HG02981 (cell line): ENCODE results near the gene STAT3.
"Not testable (repeated sequence)": the region's sequence is repeated elsewhere in the genome, so short reads cannot be mapped to it uniquely, and the experiment has no call there.

ENCODE experiments used
- ATAC-seq: cut with Tn5 transposase; IDR thresholded peaks from one replicate; pipeline ENCODE4 v1.9.1; 2021; ENCODE audit warnings: mild to moderate bottlenecking, moderate library complexity; ENCODE audit not compliant: unreplicated experiment

Gene STAT3

DNA sequence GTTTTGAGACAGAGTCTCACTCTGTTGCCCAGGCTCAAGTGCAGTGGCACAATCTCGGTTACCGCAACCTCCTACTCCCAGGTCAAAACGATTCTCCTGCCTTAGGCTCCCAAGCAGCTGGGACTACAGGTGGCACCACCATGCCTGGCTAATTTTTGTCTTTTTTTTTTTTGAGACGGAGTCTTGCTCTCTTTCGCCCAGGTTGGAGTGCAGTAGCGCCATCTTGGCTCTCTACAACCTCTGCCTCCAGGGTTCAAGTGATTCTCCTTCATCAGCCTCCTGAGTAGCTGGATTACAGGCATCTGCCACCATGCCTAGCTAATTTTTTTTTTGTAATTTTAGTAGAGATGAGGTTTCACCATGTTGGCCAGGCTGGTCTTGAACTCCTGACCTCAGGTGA is 70.3 kb downstream of the STAT3 start:
- ATAC-seq, result not testable (repeated sequence)

DNA sequence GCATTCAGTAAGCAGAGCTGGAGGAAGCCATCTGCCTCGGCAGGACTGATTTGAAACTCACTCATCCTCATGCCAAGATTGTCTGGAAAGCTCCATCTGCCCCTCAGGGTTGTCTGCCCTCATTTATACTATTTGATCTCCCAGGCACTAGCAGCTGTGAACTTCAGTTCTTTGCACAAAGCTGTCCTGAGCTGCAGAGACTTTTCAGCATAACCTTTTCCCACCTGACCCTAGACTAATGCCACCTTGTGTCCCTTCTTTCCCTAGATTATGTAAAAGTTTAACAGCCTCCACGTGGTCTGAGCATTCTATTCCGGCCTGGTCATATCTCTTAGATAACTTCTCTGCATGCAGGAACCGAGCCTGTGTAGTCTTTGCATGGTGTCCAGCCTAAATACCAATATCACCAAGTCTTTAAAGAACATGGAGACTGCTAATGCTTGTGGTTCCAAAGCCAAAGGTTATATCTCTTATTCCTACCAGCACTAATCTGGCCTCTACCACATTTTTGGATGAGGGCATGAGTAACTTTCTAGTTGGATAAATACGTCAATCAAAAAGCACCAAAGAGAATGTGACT is 70.9 kb downstream of the STAT3 start:
- no peak for ATAC-seq

DNA sequence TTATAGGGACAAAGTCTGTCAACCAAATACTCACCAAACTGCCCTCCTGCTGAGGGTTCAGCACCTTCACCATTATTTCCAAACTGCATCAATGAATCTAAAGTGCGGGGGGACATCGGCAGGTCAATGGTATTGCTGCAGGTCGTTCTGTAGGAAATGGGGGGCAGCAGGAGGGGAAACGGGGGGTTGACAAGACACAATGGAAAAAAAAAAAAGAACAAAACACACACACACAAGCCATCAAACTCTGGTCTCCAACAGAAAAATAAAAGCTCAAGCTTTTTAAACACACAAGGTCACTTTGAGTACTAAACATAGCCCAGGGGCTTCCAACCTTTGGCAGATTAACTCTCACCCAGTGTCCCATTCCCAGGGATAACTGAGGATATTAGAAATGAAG is 71.5 kb downstream of the STAT3 start:
- ATAC-seq, result no peak

DNA sequence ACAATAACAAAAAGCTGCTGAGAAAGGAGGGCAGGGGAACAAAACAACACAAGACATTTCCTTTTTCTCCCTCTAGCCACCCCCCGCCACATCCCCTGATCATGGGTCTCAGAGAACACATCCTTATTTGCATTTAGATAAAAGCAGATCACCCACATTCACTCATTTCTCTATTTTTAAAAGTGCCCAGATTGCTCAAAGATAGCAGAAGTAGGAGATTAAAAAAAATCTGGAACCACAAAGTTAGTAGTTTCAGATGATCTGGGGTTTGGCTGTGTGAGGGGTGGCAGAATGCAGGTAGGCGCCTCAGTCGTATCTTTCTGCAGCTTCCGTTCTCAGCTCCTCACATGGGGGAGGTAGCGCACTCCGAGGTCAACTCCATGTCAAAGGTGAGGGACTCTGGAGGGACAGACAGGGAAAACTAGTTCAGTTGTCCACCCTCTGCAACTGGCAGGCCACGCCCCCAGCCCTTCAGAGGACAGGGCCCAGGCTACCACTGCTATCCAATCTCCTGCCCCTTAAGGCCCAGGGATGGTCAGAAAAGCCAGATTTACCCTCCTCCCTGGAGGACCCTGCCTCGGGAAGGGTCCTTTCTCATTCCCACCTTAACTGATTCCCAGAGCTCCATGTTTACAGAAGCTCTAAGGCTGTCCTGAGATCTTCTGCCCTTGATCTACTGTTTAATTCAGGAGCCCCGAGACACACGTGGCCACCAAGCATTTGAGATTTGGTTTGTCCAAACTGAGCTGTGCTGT is 72.7 kb downstream of the STAT3 start:
- no peak for ATAC-seq

DNA sequence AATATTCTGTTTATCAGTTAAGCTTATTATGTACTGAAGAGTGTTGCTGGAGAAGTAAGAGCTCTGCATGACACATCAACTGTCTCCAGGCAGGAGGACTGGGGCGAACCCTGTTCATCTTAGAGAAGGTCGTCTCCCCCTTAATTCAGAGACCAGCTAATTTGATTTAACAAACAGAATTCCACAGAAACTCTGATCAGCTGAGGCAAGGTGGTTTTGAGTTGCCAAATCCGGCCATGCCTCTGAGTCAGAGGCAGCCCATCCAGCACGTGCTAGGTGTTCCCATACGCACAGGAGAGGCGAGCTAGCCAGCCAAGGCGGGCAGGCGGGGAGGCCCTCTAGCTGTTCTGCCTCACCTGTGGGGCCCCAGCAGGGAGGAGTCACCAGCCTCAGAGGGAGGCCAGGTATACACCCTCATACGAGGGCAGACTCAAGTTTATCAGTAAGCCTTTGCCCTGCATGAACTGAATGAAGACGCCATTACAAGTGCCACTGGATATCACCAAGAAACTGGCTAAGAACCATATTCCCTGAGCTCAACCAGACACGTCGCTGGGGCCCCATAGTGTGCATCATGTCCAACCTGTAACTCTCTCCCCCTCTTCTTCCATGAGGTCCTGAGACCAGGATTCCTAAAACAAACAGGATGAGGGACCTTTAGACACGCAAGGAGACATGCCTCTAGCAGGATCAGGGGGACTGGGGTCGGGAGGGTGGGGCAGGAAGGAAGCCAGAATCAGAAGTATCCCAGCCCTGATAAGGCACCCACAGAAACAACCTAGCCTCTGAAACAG is 74.3 kb downstream of the STAT3 start:
- ATAC-seq, result no peak

DNA sequence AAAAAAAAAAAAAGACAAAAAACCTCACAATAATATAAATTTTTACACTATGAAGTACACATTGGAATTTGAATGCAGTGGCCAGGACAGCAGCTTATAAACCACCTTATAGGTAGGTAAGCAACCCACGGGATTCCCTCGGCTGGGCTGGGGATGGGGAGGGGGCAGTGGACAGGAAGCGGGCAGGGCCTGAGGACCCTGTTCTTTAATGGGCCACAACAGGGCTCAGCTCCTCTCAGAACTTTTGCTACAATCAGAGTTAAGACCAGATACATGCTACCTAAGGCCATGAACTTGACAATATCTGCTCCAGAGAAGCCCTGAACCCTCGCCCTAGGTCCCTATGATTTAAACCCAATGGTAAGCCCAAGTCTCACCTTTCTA is 74.9 kb downstream of the STAT3 start:
- ATAC-seq, result no peak

DNA sequence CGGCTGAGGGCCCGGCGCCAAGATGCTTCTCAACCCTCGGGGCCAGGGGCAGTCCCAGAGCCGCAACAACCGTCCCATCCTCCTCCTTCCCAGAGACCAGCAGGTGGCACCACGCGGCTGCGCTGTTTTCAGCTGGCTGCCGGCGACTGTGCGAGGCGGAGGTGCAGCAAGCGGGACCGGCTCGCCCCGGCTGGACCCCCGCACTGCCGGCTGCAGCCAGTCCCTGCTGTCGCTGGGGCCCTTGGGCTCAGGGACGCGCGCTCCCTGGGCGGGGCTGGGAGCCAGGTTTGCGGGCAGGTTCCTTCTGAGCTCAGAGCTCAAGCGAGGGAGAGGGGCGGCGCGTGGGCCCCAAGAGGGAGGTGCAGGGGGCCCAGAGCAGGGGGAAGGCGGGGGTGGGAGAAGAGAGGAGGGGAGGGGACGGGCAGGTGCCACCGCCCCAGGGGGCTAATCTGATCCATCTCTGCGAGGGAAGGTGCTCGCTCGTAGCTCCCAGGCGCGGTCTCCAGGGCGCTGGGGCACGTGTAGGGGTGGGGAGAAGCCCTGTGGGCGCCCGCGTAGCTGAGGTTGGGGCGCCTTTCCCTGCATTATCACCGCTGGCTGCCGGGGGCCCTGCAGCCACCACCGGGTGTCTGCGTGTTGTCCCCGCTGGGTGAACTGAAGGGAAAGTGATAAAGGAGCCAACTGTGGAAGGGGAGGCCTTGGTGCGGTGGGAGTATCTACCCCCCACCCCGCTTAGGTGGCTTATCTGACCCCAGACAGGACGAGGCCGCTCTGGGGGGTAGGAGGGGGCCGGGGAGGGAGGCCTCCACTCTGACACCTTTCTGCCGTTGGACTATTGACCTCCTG is 75.7 kb downstream of the STAT3 start:
- ATAC-seq, result no peak

DNA sequence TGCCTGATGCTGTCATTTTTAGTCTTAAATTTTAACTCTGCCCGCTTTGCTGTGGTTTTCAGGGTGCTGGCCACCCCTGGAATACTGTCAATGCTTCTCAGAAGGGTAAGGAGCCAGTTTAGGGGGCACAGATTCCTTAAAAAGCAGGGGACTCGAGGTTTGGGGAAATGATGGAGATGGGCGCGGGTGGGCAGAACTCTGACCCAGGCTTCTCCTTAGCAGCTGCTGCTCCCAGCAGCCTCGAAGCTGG is 76.3 kb downstream of the STAT3 start:
- no peak for ATAC-seq

DNA sequence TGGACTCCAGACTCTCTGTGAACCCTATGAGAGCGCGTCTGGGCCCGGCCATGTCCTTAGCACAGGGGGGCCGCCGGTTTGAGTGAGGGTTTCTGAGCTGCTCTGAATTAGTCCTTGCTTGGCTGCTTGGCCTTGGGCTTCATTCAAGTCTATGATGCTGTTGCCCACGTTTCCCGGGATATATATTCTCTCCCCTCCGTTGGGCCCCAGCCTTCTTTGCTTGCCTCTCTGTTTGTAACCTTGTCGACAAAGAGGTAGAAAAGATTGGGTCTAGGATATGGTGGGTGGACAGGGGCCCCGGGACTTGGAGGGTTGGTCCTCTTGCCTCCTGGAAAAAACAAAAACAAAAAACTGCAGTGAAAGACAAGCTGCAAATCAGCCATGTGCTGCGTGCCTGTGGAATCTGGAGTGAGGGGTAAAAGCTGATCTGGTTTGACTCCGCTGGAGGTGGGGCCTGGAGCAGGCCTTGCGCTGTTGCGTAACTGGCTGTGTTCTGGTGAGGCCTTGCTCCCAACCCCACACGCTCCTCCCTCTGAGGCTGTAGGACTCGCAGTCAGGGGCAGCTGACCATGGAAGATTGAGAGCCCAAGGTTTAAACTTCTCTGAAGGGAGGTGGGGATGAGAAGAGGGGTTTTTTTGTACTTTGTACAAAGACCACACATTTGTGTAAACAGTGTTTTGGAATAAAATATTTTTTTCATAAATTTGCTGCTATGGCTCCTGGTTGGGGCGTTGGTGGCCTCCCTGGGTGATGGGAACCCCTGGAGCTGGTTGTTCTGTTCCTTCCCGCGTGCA is 76.8 kb downstream of the STAT3 start:
- ATAC-seq, result no peak

DNA sequence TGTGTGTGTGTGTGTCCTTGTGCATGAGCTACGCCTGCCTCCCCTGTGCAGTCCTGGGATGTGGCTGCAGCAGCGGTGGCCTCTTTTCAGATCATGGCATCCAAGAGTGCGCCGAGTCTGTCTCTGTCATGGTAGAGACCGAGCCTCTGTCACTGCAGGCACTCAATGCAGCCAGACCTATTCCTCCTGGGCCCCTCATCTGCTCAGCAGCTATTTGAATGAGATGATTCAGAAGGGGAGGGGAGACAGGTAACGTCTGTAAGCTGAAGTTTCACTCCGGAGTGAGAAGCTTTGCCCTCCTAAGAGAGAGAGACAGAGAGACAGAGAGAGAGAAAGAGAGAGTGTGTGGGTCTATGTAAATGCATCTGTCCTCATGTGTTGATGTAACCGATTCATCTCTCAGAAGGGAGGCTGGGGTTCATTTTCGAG is 77.4 kb downstream of the STAT3 start:
- ATAC-seq, result no peak

DNA sequence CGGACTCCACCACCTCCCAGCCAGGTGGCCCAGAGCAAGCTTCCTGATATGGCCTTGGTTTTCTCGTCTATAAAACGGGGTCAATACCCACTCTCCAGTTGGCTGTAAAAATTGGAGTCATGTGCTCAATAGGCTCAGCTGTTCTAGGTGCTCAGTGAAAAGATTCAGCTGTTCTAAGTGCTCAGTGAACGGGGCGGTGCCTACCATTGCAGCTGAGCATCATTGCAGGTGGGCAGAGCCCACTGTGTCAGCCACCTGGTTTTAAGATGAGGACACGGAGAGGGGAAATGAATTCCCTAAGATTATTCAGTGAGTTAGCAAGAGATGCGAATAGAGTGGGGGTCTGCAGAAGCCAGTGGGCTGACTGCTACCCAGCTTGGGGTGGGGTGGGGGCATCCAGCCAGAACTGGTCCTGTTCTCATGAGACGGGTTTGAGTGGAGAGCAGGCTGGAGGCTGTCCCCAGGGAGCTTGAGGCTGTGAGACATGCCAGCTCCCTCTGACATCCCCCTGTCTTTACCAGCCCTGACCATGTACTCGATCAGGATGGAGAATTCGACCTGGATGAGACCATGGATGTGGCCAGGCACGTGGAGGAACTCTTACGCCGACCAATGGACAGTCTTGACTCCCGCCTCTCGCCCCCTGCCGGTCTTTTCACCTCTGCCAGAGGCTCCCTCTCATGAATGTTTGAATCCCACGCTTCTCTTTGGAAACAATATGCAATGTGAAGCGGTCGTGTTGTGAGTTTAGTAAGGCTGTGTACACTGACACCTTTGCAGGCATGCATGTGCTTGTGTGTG is 78.1 kb downstream of the STAT3 start:
- ATAC-seq, result no peak

DNA sequence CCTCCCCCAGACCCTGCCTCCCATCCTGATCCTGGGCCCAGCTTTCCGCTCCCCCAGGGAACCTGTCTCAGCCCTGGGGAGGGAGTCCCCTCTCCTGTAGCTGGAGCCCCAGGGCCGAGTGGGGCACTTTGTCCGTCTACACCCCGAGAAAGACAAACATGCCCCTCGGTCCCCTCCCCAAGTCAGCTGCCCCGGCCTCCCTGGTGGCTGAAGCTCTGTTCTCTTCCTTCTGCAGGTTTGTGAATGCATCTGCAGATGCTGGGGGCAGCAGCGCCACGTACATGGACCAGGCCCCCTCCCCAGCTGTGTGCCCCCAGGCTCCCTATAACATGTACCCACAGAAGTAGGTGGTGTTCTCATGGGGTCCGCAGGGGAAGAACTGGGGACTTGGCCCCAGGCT is 79.1 kb downstream of the STAT3 start:
- no peak for ATAC-seq

DNA sequence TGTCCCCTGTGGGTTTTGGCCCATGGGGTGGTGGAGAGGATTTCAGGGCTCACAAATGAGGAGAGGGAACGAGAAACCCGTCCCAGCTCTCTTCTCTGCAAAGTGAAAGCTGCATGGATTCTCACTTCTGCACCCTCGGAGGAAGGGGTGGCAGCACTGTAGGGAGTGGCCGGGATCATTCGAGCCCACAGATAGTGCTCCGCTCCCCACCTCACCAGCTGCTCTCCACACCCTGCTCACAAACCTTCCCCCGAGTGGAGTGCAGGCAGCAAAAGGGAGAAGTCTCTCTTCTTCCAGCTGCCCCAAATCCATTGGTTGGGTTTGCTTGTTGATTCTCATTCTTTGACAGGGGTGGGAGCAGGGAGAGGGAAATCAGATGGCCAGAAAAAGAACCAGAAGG is 79.8 kb downstream of the STAT3 start:
- no peak for ATAC-seq

DNA sequence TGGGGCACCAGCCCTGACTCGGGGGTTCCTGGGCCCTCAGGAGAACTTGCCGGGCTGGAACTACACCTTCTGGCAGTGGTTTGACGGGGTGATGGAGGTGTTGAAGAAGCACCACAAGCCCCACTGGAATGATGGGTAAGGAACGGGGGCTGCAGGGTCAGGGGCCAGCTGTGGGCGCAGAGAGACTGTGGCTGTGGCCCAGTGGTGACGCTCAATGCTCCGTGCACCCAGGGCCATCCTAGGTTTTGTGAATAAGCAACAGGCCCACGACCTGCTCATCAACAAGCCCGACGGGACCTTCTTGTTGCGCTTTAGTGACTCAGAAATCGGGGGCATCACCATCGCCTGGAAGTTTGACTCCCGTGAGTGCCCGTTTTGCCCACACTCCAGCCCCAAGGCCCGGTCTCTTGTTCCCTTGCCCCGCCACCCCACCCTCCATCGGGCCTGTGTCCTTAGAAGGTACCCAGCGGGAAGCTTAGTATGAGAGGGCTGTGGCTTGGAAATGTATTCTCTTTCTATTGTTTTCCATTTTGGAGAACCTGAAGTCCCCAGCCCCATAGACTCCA is 80.8 kb downstream of the STAT3 start:
- ATAC-seq, result no peak

DNA sequence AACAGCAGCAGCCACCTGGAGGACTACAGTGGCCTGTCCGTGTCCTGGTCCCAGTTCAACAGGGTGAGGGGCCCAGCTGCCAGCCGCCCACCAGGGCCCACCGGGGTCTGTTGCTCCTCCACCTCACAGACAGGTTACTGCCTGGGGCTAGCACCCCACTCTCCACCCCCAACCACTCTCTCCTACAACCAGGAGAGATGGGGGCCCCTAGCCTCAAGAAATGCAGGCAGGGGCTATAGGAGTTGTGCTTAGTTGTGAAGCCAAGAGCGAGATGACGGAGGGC is 81.9 kb downstream of the STAT3 start:
- ATAC-seq, result no peak

DNA sequence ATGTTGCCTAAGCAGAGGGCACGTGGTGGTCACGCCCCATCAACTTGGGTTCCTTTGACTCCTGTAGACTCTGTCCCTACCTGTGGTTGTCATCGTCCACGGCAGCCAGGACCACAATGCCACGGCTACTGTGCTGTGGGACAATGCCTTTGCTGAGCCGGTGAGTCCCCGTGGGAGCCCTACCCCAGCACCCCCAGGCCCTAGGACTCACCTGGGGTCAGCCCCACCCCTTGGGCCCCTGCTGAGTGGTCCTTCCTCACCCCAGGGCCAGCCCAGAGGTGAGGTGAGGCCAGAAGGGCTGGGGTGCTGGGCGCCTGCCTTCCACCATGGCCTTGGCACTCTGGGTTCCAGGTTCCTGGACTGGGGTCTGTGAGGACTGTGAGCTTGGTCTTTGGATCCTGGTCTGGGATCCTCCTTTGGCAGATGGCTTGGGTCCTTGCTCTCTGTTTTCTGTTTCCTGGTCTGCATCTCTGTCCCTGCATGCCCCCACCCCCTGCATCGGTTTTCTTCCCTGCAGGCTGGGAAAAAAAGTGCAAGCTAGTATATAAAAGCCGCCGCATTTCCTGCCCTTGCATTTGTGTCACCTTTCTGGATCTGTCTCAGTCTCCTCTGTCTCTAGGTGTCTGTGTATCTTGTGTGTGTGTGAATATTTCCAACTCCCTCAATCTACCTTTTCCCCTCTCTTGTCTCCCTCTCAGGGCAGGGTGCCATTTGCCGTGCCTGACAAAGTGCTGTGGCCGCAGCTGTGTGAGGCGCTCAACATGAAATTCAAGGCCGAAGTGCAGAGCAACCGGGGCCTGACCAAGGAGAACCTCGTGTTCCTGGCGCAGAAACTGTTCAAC is 82.5 kb downstream of the STAT3 start:
- ATAC-seq, result no peak

DNA sequence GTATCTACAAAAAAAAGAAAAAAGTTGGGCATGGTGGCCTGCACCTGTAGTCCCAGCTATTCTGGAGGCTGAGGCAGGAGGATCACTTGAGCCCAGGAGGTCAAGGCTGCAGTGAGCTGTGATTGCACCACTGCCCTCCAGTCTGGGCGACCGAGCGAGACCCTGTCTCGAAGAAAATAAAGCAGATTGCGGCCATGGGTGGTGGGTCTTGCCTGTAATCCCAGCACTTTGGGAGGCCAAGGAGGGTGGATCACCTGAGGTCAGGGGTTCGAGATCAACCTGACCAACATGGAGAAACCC is 83.3 kb downstream of the STAT3 start:
- ATAC-seq, result not testable (repeated sequence)

DNA sequence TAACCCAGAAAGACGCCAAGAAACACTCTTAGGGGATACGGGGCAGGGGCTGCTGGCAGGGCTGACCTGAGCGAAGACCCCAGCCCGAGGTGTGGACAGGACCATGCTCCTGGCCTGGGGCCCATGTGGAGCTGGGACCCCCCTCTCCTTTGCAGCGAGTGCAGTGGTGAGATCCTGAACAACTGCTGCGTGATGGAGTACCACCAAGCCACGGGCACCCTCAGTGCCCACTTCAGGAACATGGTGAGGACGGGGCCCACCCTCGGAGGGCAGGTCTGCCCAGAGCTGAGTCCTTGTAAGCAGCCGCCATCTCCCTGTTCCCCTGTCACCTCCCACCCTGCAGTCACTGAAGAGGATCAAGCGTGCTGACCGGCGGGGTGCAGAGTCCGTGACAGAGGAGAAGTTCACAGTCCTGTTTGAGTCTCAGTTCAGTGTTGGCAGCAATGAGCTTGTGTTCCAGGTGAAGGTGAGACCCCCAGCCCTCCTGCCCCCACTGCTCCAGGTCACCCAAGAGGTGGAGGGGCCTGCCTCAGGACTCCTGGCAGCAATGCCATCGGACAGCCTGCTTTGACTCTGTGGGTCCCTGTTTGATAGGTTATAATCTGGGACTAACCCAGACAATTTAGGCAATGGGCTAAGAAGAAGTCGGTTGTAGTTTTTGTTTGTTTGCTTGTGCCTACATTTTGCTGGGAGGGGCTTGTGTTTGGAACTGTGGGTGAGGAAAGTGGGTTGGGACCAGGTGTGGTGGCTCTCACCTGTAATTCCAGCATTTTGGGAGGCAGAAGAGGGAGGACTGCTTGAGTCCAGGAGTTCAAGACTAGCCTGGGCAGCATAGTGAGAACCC is 83.8 kb downstream of the STAT3 start:
- ATAC-seq, result no peak
